ENCODE results near the gene TMCO5A. TPM values are rescaled to one million over a fixed set of nuclear protein-coding genes. Genes with fewer than 3 reads are reported as not detected.

Gene TMCO5A
- total and polyA plus RNA-seq, 2 of the 8 experiments (the other 6 are each of a cell fraction or from before 2014, with no cell fraction given): not detected

DNA sequence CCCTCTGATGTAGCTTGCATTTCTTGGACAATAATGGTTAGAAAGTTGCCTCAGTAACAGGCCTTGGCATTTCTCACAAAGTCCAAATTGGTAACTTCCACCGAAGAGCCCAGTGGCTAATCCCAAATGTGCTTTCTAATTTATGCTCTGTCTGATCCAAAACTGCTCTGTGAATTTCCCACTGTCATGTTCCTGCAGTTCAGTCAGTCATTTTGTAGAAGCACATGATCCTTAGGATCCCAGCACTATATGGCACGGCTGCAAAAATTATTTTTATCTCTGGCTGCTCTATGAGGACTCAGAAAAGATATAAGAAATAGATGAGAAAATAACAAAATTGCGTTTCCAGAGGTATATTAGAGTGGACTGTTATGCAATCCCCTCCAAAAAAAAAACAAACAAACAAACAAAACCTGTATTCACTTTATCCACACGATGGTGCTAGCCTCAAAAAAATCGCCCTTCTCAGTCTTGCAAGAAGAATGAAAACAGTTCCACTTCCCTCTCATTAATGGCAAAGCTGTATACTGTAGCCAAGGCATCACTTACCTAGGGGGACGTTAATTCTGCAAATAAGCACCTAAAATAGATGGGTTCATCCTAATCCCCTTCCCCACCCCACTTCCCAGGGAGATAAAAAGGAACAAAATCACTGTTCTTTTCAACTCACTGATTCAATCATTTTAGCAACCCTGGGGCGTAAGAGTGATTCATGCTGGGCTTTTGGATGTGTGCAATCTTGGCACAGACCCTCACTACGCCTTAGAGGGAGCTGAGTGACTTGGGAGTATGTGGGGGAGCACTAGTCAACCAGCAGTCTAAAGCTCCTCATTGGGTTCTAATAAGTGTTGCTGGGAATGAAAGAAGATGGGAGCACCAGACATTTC lies 61.3 kb downstream of the TMCO5A start:
- H3K27ac ChIP-seq (ENCODE audit: low read depth, low read length): no peak overlapping the region
- 40% methylated on average over 8 of the region's 8 CpGs; no CpG with 5 or more reads in 1 of the 2 experiments for WGBS, 2 experiments (ENCODE audit: extremely low coverage in 1 of 2, insufficient coverage in 1 of 2, insufficient read length in 1 of 2, insufficient replicate concordance in 2 of 2, low coverage in 1 of 2, low lambda C conversion rate in 2 of 2, missing lambda C conversion rate in 1 of 2)

More for the DNA sequence above, 61.3 kb downstream of the TMCO5A start:
- FAIRE-seq (peak; percentile 89), DNase-seq (ENCODE audit: low read depth in 1 of 2, low spot score in 2 of 2) (no peak)
- H3K14ac ChIP-seq (ENCODE audit: insufficient read length): no peak overlapping the region
- H2AFZ ChIP-seq (ENCODE audit: low read length): no peak overlapping the region
- no peaks in the 10 kb centered on the region for H4K20me1 ChIP-seq (replicated peaks in 1 of 2; ENCODE audit: control insufficient read depth in 1 of 2, insufficient read depth in 2 of 2, low read length in 2 of 2)
- no peak overlapping the region for H3K9ac ChIP-seq (replicated peaks in 1 of 4; ENCODE audit: extremely low read depth in 1 of 4, low read depth in 3 of 4, low read length in 3 of 4)
- H3K4ac ChIP-seq (replicated peaks; ENCODE audit: insufficient read length, low read depth, low read length): no peak overlapping the region
- H4K91ac ChIP-seq (replicated peaks; ENCODE audit: insufficient read length, low read length): no peak overlapping the region
- no peak overlapping the region for H3K23ac ChIP-seq (ENCODE audit: insufficient read length)
- H3K23me2 ChIP-seq (ENCODE audit: low read depth, low read length): no peaks in the 10 kb centered on the region
- H3K27me3 ChIP-seq (replicated peaks in 1 of 4; ENCODE audit: control insufficient read depth in 3 of 4, extremely low read depth in 1 of 4, insufficient read depth in 3 of 4, low read length in 3 of 4): no peaks in the 10 kb centered on the region
- no peak overlapping the region for H3K4me3 ChIP-seq (ENCODE audit: extremely low read depth in 1 of 4, insufficient read depth in 2 of 4, low read depth in 3 of 4, low read length in 4 of 4)
- H3K56ac ChIP-seq (replicated peaks; ENCODE audit: insufficient read length, low read depth, low read length): no peak overlapping the region
- H3K36me3 ChIP-seq (ENCODE audit: control insufficient read depth in 2 of 4, insufficient read depth in 4 of 4, low read length in 3 of 4): no peaks in the 10 kb centered on the region
- H2BK12ac ChIP-seq (ENCODE audit: low read depth, low read length): no peak overlapping the region
- no peak overlapping the region for H2BK20ac ChIP-seq (ENCODE audit: low read length)
- no peak overlapping the region for H3K4me2 ChIP-seq (ENCODE audit: insufficient read depth in 1 of 2, low read depth in 2 of 2, low read length in 2 of 2)
- H2BK15ac ChIP-seq (ENCODE audit: low read length): no peak overlapping the region
- POLR2A ChIA-PET (ENCODE audit: partially characterized antibody): interaction anchor here (1.2 kb wide), 1 partner anchor 419 kb away, joined by 4 read pairs; no protein-coding TSS in a partner anchor
- peak; percentile 99 for TF ChIP-seq CEBPB (IDR thresholded peaks at IDR 0.05; ENCODE audit: low read depth, low read length)
- TF ChIP-seq POLR2A (IDR thresholded peaks at IDR 0.05; ENCODE audit: control extremely low read depth in 1 of 2, low read depth in 2 of 2, low read length in 2 of 2): no peak
- TF ChIP-seq POLR2AphosphoS5 (IDR thresholded peaks at IDR 0.05; ENCODE audit: low read depth, low read length): no peak
- no peak for TF ChIP-seq SP2 (IDR thresholded peaks at IDR 0.05; ENCODE audit: low read length)
- TF ChIP-seq RAD21 (IDR thresholded peaks at IDR 0.05 in 1 of 2, conservative IDR thresholded peaks at IDR 0.05 in 1 of 2; ENCODE audit: low read depth in 2 of 2, low read length in 2 of 2): peak; percentile 89 to 91
- no peak for TF ChIP-seq FOSL1 (IDR thresholded peaks at IDR 0.05; ENCODE audit: insufficient read depth, low read depth, low read length)
- TF ChIP-seq, protein P1, sequence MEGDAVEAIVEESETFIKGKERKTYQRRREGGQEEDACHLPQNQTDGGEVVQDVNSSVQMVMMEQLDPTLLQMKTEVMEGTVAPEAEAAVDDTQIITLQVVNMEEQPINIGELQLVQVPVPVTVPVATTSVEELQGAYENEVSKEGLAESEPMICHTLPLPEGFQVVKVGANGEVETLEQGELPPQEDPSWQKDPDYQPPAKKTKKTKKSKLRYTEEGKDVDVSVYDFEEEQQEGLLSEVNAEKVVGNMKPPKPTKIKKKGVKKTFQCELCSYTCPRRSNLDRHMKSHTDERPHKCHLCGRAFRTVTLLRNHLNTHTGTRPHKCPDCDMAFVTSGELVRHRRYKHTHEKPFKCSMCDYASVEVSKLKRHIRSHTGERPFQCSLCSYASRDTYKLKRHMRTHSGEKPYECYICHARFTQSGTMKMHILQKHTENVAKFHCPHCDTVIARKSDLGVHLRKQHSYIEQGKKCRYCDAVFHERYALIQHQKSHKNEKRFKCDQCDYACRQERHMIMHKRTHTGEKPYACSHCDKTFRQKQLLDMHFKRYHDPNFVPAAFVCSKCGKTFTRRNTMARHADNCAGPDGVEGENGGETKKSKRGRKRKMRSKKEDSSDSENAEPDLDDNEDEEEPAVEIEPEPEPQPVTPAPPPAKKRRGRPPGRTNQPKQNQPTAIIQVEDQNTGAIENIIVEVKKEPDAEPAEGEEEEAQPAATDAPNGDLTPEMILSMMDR (IDR thresholded peaks at IDR 0.05; ENCODE audit: control extremely low read depth in 1 of 3, insufficient read depth in 1 of 3, low read depth in 1 of 3, low read length in 3 of 3): peak in 2 of 3 experiments; percentile 59; a peak in 2 of 4 replicates
- H4K8ac ChIP-seq (ENCODE audit: extremely low read depth, insufficient read depth, low read length): no peak overlapping the region
- H2BK5ac ChIP-seq (ENCODE audit: low read depth, low read length): no peak overlapping the region
- no peaks in the 10 kb centered on the region for H3K4me1 ChIP-seq (replicated peaks in 1 of 4; ENCODE audit: control insufficient read depth in 3 of 4, insufficient read depth in 4 of 4, low read length in 3 of 4)
- no peak overlapping the region for H2BK120ac ChIP-seq (replicated peaks; ENCODE audit: low read depth, low read length)
- H3K79me1 ChIP-seq (ENCODE audit: low read depth, low read length): no peaks in the 10 kb centered on the region
- CTCF ChIA-PET (ENCODE audit: partially characterized antibody): interaction anchor here (0.6 to 5.4 kb wide), 50 partner anchors 9 to 704 kb away, joined by 3 to 37 read pairs (median 4); no protein-coding TSS in a partner anchor
- no peak overlapping the region for H4K5ac ChIP-seq (ENCODE audit: insufficient read length, low read depth, low read length)
- H3K18ac ChIP-seq (ENCODE audit: extremely low read depth, low read length): no peak overlapping the region
- H2AK5ac ChIP-seq (ENCODE audit: low read depth, low read length): no peak overlapping the region
- no peaks in the 10 kb centered on the region for H3K79me2 ChIP-seq (ENCODE audit: control insufficient read depth in 1 of 2, insufficient read depth in 2 of 2, low read length in 2 of 2)
- no peaks in the 10 kb centered on the region for H3K9me3 ChIP-seq (ENCODE audit: insufficient read depth in 2 of 2, low read depth in 1 of 2, low read length in 1 of 2)

Measured in H1 (cell line).